Keratinocyte (primary cell): ENCODE results near the gene STX8. TPM values are rescaled to one million over a fixed set of nuclear protein-coding genes. Genes with fewer than 3 reads are reported as not detected.

ENCODE experiments used
- DNase-seq: peaks from one replicate; pipeline ENCODE4 v3.0.0-alpha.2; 2011; ENCODE audit warnings: low read depth, missing footprints, low spot score
- FAIRE-seq: peaks from 2 replicates; lab custom pipeline; 2011; peaks lifted over from hg19 to GRCh38; lab: Jason Lieb, UNC
- H2AFZ ChIP-seq: 2 replicates; pipeline ENCODE4 v1.6.0; 2012; ENCODE audit warnings: low read length, control low read depth, inconsistent platforms; ENCODE audit not compliant: control insufficient read depth
- H3K27ac ChIP-seq: 2 replicates; pipeline ENCODE4 v1.5.1; 2011; ENCODE audit warnings: low read length; ENCODE audit not compliant: control insufficient read depth, insufficient read depth
- H3K27me3 ChIP-seq: 3 replicates; pipeline ENCODE4 v1.6.0; 2011; ENCODE audit warnings: low read length; ENCODE audit not compliant: control insufficient read depth, insufficient read depth; ENCODE audit errors: extremely low read depth
- H3K36me3 ChIP-seq, 2 experiments: 2 replicates in 1 of 2; 3 replicates in 1 of 2; pipeline ENCODE4 v1.5.1; 2011; ENCODE audit warnings: low read length in 2 of 2, mild to moderate bottlenecking in 1 of 2; ENCODE audit not compliant: control insufficient read depth in 2 of 2, insufficient read depth in 2 of 2; ENCODE audit errors: extremely low read depth in 1 of 2
- H3K4me1 ChIP-seq: 3 replicates; pipeline ENCODE4 v1.5.1; 2011; ENCODE audit warnings: low read length; ENCODE audit not compliant: control insufficient read depth, insufficient read depth; ENCODE audit errors: extremely low read depth
- H3K4me2 ChIP-seq: 3 replicates; pipeline ENCODE4 v1.6.0; 2011; ENCODE audit warnings: low read depth, low read length; ENCODE audit not compliant: control insufficient read depth, insufficient read depth; ENCODE audit errors: extremely low read depth
- H3K4me3 ChIP-seq, 3 experiments: fragments of 200-600 bp in 1 of 3; sonication (generic) in 1 of 3; 2 replicates in 2 of 3; 3 replicates in 1 of 3; pipeline ENCODE4 v1.5.1; 2011 to 2016; ENCODE audit warnings: low read length in 3 of 3, mild to moderate bottlenecking in 3 of 3, control low read depth in 2 of 3, inconsistent platforms in 1 of 3, low read depth in 1 of 3, mixed read lengths in 1 of 3, mixed run types in 1 of 3, moderate library complexity in 1 of 3; ENCODE audit not compliant: control insufficient read depth in 2 of 3, insufficient read depth in 2 of 3; ENCODE audit errors: extremely low read depth in 1 of 3
- H3K79me2 ChIP-seq: 2 replicates; pipeline ENCODE4 v1.6.0; 2012; ENCODE audit warnings: low read length; ENCODE audit not compliant: control insufficient read depth, insufficient read depth
- H3K9ac ChIP-seq: 3 replicates; pipeline ENCODE4 v1.6.0; 2011; ENCODE audit warnings: low read length; ENCODE audit not compliant: control insufficient read depth, insufficient read depth; ENCODE audit errors: extremely low read depth
- H3K9me1 ChIP-seq: 3 replicates; pipeline ENCODE4 v1.6.0; 2011; ENCODE audit warnings: low read length; ENCODE audit not compliant: control insufficient read depth, insufficient read depth; ENCODE audit errors: extremely low read depth
- H3K9me3 ChIP-seq: 2 replicates; pipeline ENCODE4 v1.5.1; 2012; ENCODE audit warnings: low read depth, low read length; ENCODE audit not compliant: control insufficient read depth
- H4K20me1 ChIP-seq: 3 replicates; pipeline ENCODE4 v1.6.0; 2011; ENCODE audit warnings: low read length; ENCODE audit not compliant: control insufficient read depth, insufficient read depth; ENCODE audit errors: extremely low read depth
- EZH2 ChIP-seq: IDR thresholded peaks from one replicate; pipeline ENCODE4 v1.6.1; 2012; ENCODE audit warnings: inconsistent platforms, mild to moderate bottlenecking, low read length, moderate library complexity
- dilution Hi-C: fragments of 300-500 bp; cut with MboI; formaldehyde crosslinking; loops from one replicate; pipeline ENCODE4 v1.7.0; 2020; ENCODE audit warnings: low sequenced_read_pairs; ENCODE audit not compliant: extremely low pct_ligation_motif_present
- polyA plus RNA-seq, 5 experiments: library from polyadenylated mRNA; depleted of rRNA in 3 of 5; stranded (reverse) in 3 of 5; stranded (forward) in 1 of 5; unstranded in 1 of 5; fragments of >200 nt; gene quantifications; 1 replicate in 1 of 5; 2 replicates in 3 of 5; 3 replicates in 1 of 5; pipeline versions ENCODE4 v1.2.1 to v1.2.3, GENCODE V29; 2011 to 2012; ENCODE audit warnings: missing spikeins in 2 of 5, low read depth in 1 of 5, low replicate concordance in 1 of 5
- TF ChIP-seq, protein P1 (sequence below), 3 experiments: IDR thresholded peaks in 1 of 3; conservative IDR thresholded peaks in 1 of 3; optimal IDR thresholded peaks in 1 of 3; 2 replicates in 2 of 3; 3 replicates in 1 of 3; pipeline versions ENCODE3 to v1.5.1; 2011; ENCODE audit warnings: low read length in 3 of 3, mild to moderate bottlenecking in 3 of 3, moderate library complexity in 2 of 3, control low read depth in 1 of 3, inconsistent platforms in 1 of 3; ENCODE audit not compliant: insufficient read depth in 2 of 3; ENCODE audit errors: extremely low read depth in 1 of 3

STX8 gene
- polyA plus RNA-seq, 1 donor (not counting 4 experiments of a cell fraction or from before 2014, with no cell fraction given) = 90.3 TPM

DNA sequence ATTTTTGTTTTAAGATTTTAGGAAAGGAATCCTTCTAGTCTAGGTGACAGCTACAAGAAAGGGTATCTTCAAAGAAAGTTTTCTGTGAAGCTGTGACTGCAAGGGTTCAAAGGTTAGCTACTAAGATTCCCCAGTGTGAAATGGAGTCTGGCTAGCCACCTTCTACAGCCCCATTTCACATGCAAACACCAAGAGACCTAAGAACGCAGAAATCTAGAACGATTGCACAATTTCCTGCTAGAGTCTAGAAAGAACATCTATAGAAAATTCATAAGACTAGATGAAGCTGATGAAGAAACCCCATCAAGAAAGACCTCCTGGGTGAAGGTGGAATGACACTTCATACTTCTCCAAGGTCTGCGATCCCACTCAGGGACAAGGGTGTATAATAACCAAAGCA is 77.1 kb downstream of the STX8 start:
- dilution Hi-C loops = no loop called here
- FAIRE-seq (no peak), DNase-seq (no peak)
- no peak overlapping the region for H3K27ac ChIP-seq
- H3K27me3 ChIP-seq = no peaks in the 10 kb centered on the region
- no peak overlapping the region for H3K9ac ChIP-seq
- TF ChIP-seq, protein P1, sequence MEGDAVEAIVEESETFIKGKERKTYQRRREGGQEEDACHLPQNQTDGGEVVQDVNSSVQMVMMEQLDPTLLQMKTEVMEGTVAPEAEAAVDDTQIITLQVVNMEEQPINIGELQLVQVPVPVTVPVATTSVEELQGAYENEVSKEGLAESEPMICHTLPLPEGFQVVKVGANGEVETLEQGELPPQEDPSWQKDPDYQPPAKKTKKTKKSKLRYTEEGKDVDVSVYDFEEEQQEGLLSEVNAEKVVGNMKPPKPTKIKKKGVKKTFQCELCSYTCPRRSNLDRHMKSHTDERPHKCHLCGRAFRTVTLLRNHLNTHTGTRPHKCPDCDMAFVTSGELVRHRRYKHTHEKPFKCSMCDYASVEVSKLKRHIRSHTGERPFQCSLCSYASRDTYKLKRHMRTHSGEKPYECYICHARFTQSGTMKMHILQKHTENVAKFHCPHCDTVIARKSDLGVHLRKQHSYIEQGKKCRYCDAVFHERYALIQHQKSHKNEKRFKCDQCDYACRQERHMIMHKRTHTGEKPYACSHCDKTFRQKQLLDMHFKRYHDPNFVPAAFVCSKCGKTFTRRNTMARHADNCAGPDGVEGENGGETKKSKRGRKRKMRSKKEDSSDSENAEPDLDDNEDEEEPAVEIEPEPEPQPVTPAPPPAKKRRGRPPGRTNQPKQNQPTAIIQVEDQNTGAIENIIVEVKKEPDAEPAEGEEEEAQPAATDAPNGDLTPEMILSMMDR (optimal IDR thresholded peaks at IDR 0.05 in 1 of 3, IDR thresholded peaks at IDR 0.05 in 1 of 3, conservative IDR thresholded peaks at IDR 0.05 in 1 of 3; ENCODE audit: extremely low read depth in 1 of 3, insufficient read depth in 2 of 3, low read length in 3 of 3) = no peak
- no peak for TF ChIP-seq EZH2
- H3K79me2 ChIP-seq = no peaks in the 10 kb centered on the region
- no peaks in the 10 kb centered on the region for H3K9me1 ChIP-seq
- no peaks in the 10 kb centered on the region for H3K9me3 ChIP-seq
- no peaks in the 10 kb centered on the region for H3K36me3 ChIP-seq
- H2AFZ ChIP-seq = no peak overlapping the region
- no peaks in the 10 kb centered on the region for H4K20me1 ChIP-seq
- no peak overlapping the region for H3K4me3 ChIP-seq
- no peaks in the 10 kb centered on the region for H3K4me1 ChIP-seq
- no peak overlapping the region for H3K4me2 ChIP-seq

DNA sequence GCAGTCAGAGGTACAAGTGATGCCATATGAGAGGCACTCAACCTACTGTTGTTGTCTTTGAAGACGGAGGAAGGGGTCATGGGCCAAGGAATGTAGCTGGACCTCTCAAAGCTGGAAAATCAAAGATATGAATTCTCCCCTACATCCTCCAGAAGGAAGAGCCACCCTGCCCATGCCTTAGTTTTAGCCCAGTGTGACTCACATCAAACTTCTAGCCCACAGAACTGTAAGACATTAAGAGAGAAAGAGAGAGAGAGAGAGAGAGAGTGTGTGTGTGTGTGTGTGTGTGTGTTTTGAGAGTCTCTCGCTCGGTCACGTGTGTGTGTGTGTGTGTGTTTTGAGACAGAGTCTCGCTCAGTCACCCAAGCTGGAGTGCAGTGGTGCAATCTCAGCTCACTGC is 87.1 kb downstream of the STX8 start:
- Histone ChIP-seq H3K4me2 (no peak overlapping the region), H3K9me3 (no peaks in the 10 kb centered on the region), H3K9me1 (no peaks in the 10 kb centered on the region), H3K9ac (no peak overlapping the region), H4K20me1 (no peaks in the 10 kb centered on the region), H2AFZ (no peak overlapping the region), H3K4me1 (no peaks in the 10 kb centered on the region), H3K27ac (no peak overlapping the region), H3K4me3 (no peak overlapping the region), H3K79me2 (no peaks in the 10 kb centered on the region), H3K36me3 (peaks cover 0 to 4% of the 10 kb centered on the region in 2 experiments), H3K27me3 (no peaks in the 10 kb centered on the region)
- dilution Hi-C loops = no loop called here
- TF ChIP-seq EZH2 = no peak
- TF ChIP-seq, protein P1 (optimal IDR thresholded peaks at IDR 0.05 in 1 of 3, IDR thresholded peaks at IDR 0.05 in 1 of 3, conservative IDR thresholded peaks at IDR 0.05 in 1 of 3; ENCODE audit: extremely low read depth in 1 of 3, insufficient read depth in 2 of 3, low read length in 3 of 3) = no peak
- FAIRE-seq (no peak), DNase-seq (no peak)
